Spleen (tissue), 7 donors: Measurements from ENCODE around the gene SECISBP2.

Experiments used
- CTCF ChIP-seq, 11 experiments: fragments of 200-600 bp in 7 of 11; fragments of 450-650 bp in 4 of 11; sonication (generic) in 4 of 11; IDR thresholded peaks in 8 of 11; conservative IDR thresholded peaks in 3 of 11; 1 replicate in 7 of 11; 2 replicates in 4 of 11; pipeline versions ENCODE4 v1.4.0 to v1.8.0; 2016 to 2021; ENCODE audit warnings: antibody characterized with exemption in 11 of 11, inconsistent platforms in 4 of 11, mild to moderate bottlenecking in 1 of 11
- POLR2A ChIP-seq, 3 donors: fragments of 450-650 bp; IDR thresholded peaks; one replicate each; pipeline ENCODE4 v1.5.1; 2017; ENCODE audit warnings: antibody characterized with exemption in 3 of 3, mild to moderate bottlenecking in 1 of 3
- POLR2AphosphoS5 ChIP-seq, 3 donors: sonication (generic); formaldehyde crosslinking; IDR thresholded peaks; one replicate each; pipeline ENCODE4 v1.5.1; 2017; ENCODE audit warnings: antibody characterized with exemption in 3 of 3
- donor health status: DM: no; HTN: no; CAD: no; lungs with moderate emphysema.
- donor health status: DM: no; HTN: no; CAD: no.
- donor health status: DM: no; HTN: no; CAD: no.

- TF ChIP-seq CTCF (IDR thresholded peaks at IDR 0.05 in 8 of 11, conservative IDR thresholded peaks at IDR 0.05 in 3 of 11) (no peak), POLR2AphosphoS5 (IDR thresholded peaks at IDR 0.05) (peak in 1 of 3 donors; percentile 44), POLR2A (IDR thresholded peaks at IDR 0.05) (no peak)
Measured at GRCh38 chr9:89395931-89396710, 77.8 kb downstream of the SECISBP2 start.
